ENCODE results near the gene ELFN2. TPM values are rescaled to one million over a fixed set of nuclear protein-coding genes. Genes with fewer than 3 reads are reported as not detected.
"Not testable (repeated sequence)": the region's sequence is repeated elsewhere in the genome, so short reads cannot be mapped to it uniquely, and the experiment has no call there.

Gene ELFN2
- total and polyA plus RNA-seq, 2 experiments from 2014 or later, result 0.48 to 1.1 TPM

GRCh38 chr22:37331034-37331428 lies 96.2 kb downstream of the ELFN2 start:
- Histone ChIP-seq H3K4me2 (ENCODE audit: unreplicated experiment) (no peak overlapping the region), H3K27me3 (replicated peaks; ENCODE audit: insufficient read depth) (no peaks in the 10 kb centered on the region), H3K4me3 (no peak overlapping the region), H3K9ac (no peak overlapping the region), H3K4me1 (ENCODE audit: insufficient read depth) (peaks cover 37% of the 10 kb centered on the region), H3K36me3 (ENCODE audit: low read depth) (no peaks in the 10 kb centered on the region), H3K27ac (no peak overlapping the region), H3K9me3 (ENCODE audit: low read depth) (no peaks in the 10 kb centered on the region), H3K79me2 (ENCODE audit: insufficient read depth) (no peaks in the 10 kb centered on the region), H4K20me1 (ENCODE audit: insufficient read depth) (no peaks in the 10 kb centered on the region), H2AFZ (no peak overlapping the region), H3K9me2 (ENCODE audit: insufficient read depth) (no peaks in the 10 kb centered on the region), H3F3A (ENCODE audit: insufficient read depth) (peaks cover 16% of the 10 kb centered on the region)
- 33 to 38% methylated on average over 4 to 7 of the region's 7 CpGs for whole genome bisulfite sequencing, 2 experiments (ENCODE audit: low coverage in 1 of 2, low lambda C conversion rate in 2 of 2, missing lambda C conversion rate in 2 of 2)
- in situ Hi-C loops (cut with MboI), result no loop called here
- TF ChIP-seq EZH2 (IDR thresholded peaks at IDR 0.05; ENCODE audit: insufficient read depth, poor library complexity, severe bottlenecking) (no peak), EZH2phosphoT487 (IDR thresholded peaks at IDR 0.05; ENCODE audit: insufficient read depth, low read depth) (no peak)
- DNase-seq, result peak; percentile 76

GRCh38 chr22:37330200-37331033 lies 96.9 kb downstream of the ELFN2 start:
- Histone ChIP-seq H3K79me2 (ENCODE audit: insufficient read depth) (no peaks in the 10 kb centered on the region), H2AFZ (no peak overlapping the region), H3K4me2 (ENCODE audit: unreplicated experiment) (no peak overlapping the region), H3F3A (ENCODE audit: insufficient read depth) (peaks cover 16% of the 10 kb centered on the region), H3K9me2 (ENCODE audit: insufficient read depth) (no peaks in the 10 kb centered on the region), H3K4me3 (no peak overlapping the region), H4K20me1 (ENCODE audit: insufficient read depth) (no peaks in the 10 kb centered on the region), H3K27ac (no peak overlapping the region), H3K27me3 (replicated peaks; ENCODE audit: insufficient read depth) (no peaks in the 10 kb centered on the region), H3K9ac (no peak overlapping the region), H3K9me3 (ENCODE audit: low read depth) (no peaks in the 10 kb centered on the region), H3K36me3 (ENCODE audit: low read depth) (no peaks in the 10 kb centered on the region), H3K4me1 (ENCODE audit: insufficient read depth) (peaks cover 37% of the 10 kb centered on the region)
- TF ChIP-seq EZH2phosphoT487 (IDR thresholded peaks at IDR 0.05; ENCODE audit: insufficient read depth, low read depth) (no peak), EZH2 (IDR thresholded peaks at IDR 0.05; ENCODE audit: insufficient read depth, poor library complexity, severe bottlenecking) (no peak)
- DNase-seq, result peak; percentile 41
- in situ Hi-C loops (cut with MboI), result no loop called here
- WGBS, 2 experiments (ENCODE audit: low coverage in 1 of 2, low lambda C conversion rate in 2 of 2, missing lambda C conversion rate in 2 of 2), result 68 to 72% methylated on average over 9 of the region's 9 CpGs

- TF ChIP-seq EZH2 (IDR thresholded peaks at IDR 0.05; ENCODE audit: insufficient read depth, poor library complexity, severe bottlenecking) (no peak), EZH2phosphoT487 (IDR thresholded peaks at IDR 0.05; ENCODE audit: insufficient read depth, low read depth) (no peak)
- no peaks in the 10 kb centered on the region for H3K9me3 ChIP-seq (ENCODE audit: low read depth)
- H3K27ac ChIP-seq, result no peak overlapping the region
- H3K9me2 ChIP-seq (ENCODE audit: insufficient read depth), result no peaks in the 10 kb centered on the region
- H3K9ac ChIP-seq, result no peak overlapping the region
- H3K27me3 ChIP-seq (replicated peaks; ENCODE audit: insufficient read depth), result no peaks in the 10 kb centered on the region
- no peak overlapping the region for H3K4me2 ChIP-seq (ENCODE audit: unreplicated experiment)
- peaks cover 16% of the 10 kb centered on the region for H3F3A ChIP-seq (ENCODE audit: insufficient read depth)
- 67 to 70% methylated on average over 14 of the region's 14 CpGs for WGBS, 2 experiments (ENCODE audit: low coverage in 1 of 2, low lambda C conversion rate in 2 of 2, missing lambda C conversion rate in 2 of 2)
- no peaks in the 10 kb centered on the region for H3K36me3 ChIP-seq (ENCODE audit: low read depth)
- H2AFZ ChIP-seq, result no peak overlapping the region
- H4K20me1 ChIP-seq (ENCODE audit: insufficient read depth), result no peaks in the 10 kb centered on the region
- no peak overlapping the region for H3K4me3 ChIP-seq
- H3K79me2 ChIP-seq (ENCODE audit: insufficient read depth), result no peaks in the 10 kb centered on the region
- in situ Hi-C loops (cut with MboI), result no loop called here
- DNase-seq, result peak; percentile 38
- H3K4me1 ChIP-seq (ENCODE audit: insufficient read depth), result peaks cover 36% of the 10 kb centered on the region
These were observed 97.8 kb downstream of the ELFN2 start for GRCh38 chr22:37329238-37330140.

GRCh38 chr22:37328538-37329237 lies 98.6 kb downstream of the ELFN2 start:
- in situ Hi-C loops (cut with MboI); H3K4me3 ChIP-seq; H2AFZ ChIP-seq; H3K27me3 ChIP-seq (replicated peaks; ENCODE audit: insufficient read depth); H3K9me3 ChIP-seq (ENCODE audit: low read depth); H3K36me3 ChIP-seq (ENCODE audit: low read depth); DNase-seq; H3K79me2 ChIP-seq (ENCODE audit: insufficient read depth); H3K9me2 ChIP-seq (ENCODE audit: insufficient read depth); H3K9ac ChIP-seq; H4K20me1 ChIP-seq (ENCODE audit: insufficient read depth): not testable (repeated sequence)
- 48 to 59% methylated on average over 5 to 6 of the region's 6 CpGs for WGBS, 2 experiments (ENCODE audit: low coverage in 1 of 2, low lambda C conversion rate in 2 of 2, missing lambda C conversion rate in 2 of 2)
- Histone ChIP-seq H3K4me1 (ENCODE audit: insufficient read depth) (peaks cover 32% of the 10 kb centered on the region), H3K27ac (peak overlapping the region; percentile 28; the same call in 1 of the 2 replicates), H3F3A (ENCODE audit: insufficient read depth) (peaks cover 16% of the 10 kb centered on the region), H3K4me2 (ENCODE audit: unreplicated experiment) (peak overlapping the region; percentile 32)

All from GM23248 (cell line).